RWPE2 (cell line): ENCODE results near the gene PTPDC1.

ENCODE experiments used
- ATAC-seq: fragments of 200-7000 bp; cut with Tn5 transposase; 3 replicates; pipeline ENCODE4 v1.9.1; 2021; ENCODE audit warnings: low read depth
- DNase-seq: peaks from one replicate; pipeline ENCODE4 v3.0.0-alpha.2; 2020; ENCODE audit warnings: low spot score
- H3K27ac ChIP-seq: fragments of 450-650 bp; 2 replicates; pipeline ENCODE4 v1.5.1; 2017; ENCODE audit warnings: mild to moderate bottlenecking; ENCODE audit not compliant: poor library complexity, severe bottlenecking
- H3K27me3 ChIP-seq: fragments of 250-450 bp; sonication (Bioruptor Pico); 2 replicates; pipeline ENCODE4 v1.5.1; 2021; ENCODE audit warnings: mild to moderate bottlenecking, moderate library complexity; ENCODE audit not compliant: insufficient read depth, poor library complexity, severe bottlenecking
- H3K36me3 ChIP-seq: fragments of 250-450 bp; sonication (Bioruptor Pico); 2 replicates; pipeline ENCODE4 v1.5.1; 2020; ENCODE audit warnings: low read depth, mild to moderate bottlenecking, moderate library complexity
- H3K4me1 ChIP-seq: fragments of 250-450 bp; sonication (Bioruptor Pico); 2 replicates; pipeline ENCODE4 v1.5.1; 2021; ENCODE audit warnings: mild to moderate bottlenecking, moderate library complexity; ENCODE audit not compliant: insufficient read depth, poor library complexity, severe bottlenecking
- H3K4me3 ChIP-seq: fragments of 250-450 bp; sonication (Bioruptor Pico); 2 replicates; pipeline ENCODE4 v1.5.1; 2021; ENCODE audit warnings: mild to moderate bottlenecking, moderate library complexity; ENCODE audit not compliant: severe bottlenecking
- H3K9me3 ChIP-seq: fragments of 250-450 bp; sonication (Bioruptor Pico); 2 replicates; pipeline ENCODE4 v1.5.1; 2021; ENCODE audit warnings: mild to moderate bottlenecking, moderate library complexity; ENCODE audit not compliant: severe bottlenecking
- CTCF ChIP-seq: fragments of 450-650 bp; IDR thresholded peaks from one replicate; pipeline ENCODE4 v1.5.1; 2017; ENCODE audit warnings: mild to moderate bottlenecking, moderate library complexity; ENCODE audit not compliant: poor library complexity, severe bottlenecking

PTPDC1 gene

GRCh38 chr9:94147776-94148175, 63.5 kb downstream of the PTPDC1 start:
- Histone ChIP-seq H3K4me3 (no peak overlapping the region), H3K27ac (no peak overlapping the region), H3K4me1 (no peaks in the 10 kb centered on the region), H3K36me3 (no peaks in the 10 kb centered on the region), H3K9me3 (no peaks in the 10 kb centered on the region), H3K27me3 (no peaks in the 10 kb centered on the region)
- no peak for ATAC-seq
- TF ChIP-seq CTCF: no peak
- no peak for DNase-seq

- TF ChIP-seq CTCF: no peak
- no peak for ATAC-seq
Measured at GRCh38 chr9:94148419-94148818, 64.2 kb downstream of the PTPDC1 start.

GRCh38 chr9:94149696-94150095, 65.4 kb downstream of the PTPDC1 start:
- ATAC-seq (no peak), DNase-seq (no peak)
- Histone ChIP-seq H3K27me3 (no peaks in the 10 kb centered on the region), H3K27ac (no peak overlapping the region), H3K36me3 (no peaks in the 10 kb centered on the region), H3K4me3 (no peak overlapping the region), H3K9me3 (no peaks in the 10 kb centered on the region), H3K4me1 (no peaks in the 10 kb centered on the region)
- TF ChIP-seq CTCF: no peak

More at GRCh38 chr9:94148419-94148818, 64.2 kb downstream of the PTPDC1 start:
- Histone ChIP-seq H3K4me1 (no peaks in the 10 kb centered on the region), H3K27ac (no peak overlapping the region), H3K36me3 (no peaks in the 10 kb centered on the region), H3K4me3 (no peak overlapping the region), H3K9me3 (no peaks in the 10 kb centered on the region), H3K27me3 (no peaks in the 10 kb centered on the region)
- no peak for DNase-seq

GRCh38 chr9:94150279-94150828, 66.1 kb downstream of the PTPDC1 start:
- TF ChIP-seq CTCF: no peak
- no peaks in the 10 kb centered on the region for H3K4me1 ChIP-seq
- H3K27ac ChIP-seq: no peak overlapping the region
- H3K9me3 ChIP-seq: no peaks in the 10 kb centered on the region
- ATAC-seq (no peak), DNase-seq (no peak)
- H3K36me3 ChIP-seq: no peaks in the 10 kb centered on the region
- no peaks in the 10 kb centered on the region for H3K27me3 ChIP-seq
- no peak overlapping the region for H3K4me3 ChIP-seq

GRCh38 chr9:94150890-94151650, 66.8 kb downstream of the PTPDC1 start:
- Histone ChIP-seq H3K27ac (no peak overlapping the region), H3K36me3 (no peaks in the 10 kb centered on the region), H3K4me1 (no peaks in the 10 kb centered on the region), H3K27me3 (no peaks in the 10 kb centered on the region), H3K4me3 (no peak overlapping the region), H3K9me3 (no peaks in the 10 kb centered on the region)
- no peak for TF ChIP-seq CTCF
- ATAC-seq (no peak), DNase-seq (no peak)
